Activated B cell treated with CpG ODN at 0.5 μM for 24 hours (primary cell): ENCODE data around the gene BNIP3. TPM values are rescaled to one million over a fixed set of nuclear protein-coding genes. Genes with fewer than 3 reads are reported as not detected.

ENCODE experiments used
- ATAC-seq: fragments of 200-7000 bp; cut with Tn5 transposase; one replicate; pipeline ENCODE4 v1.10.0; 2021; ENCODE audit warnings: low read depth, mild to moderate bottlenecking, moderate library complexity
- CTCF ChIA-PET: fragments of 350-600 bp; sonication (Branson Sonifier 250); formaldehyde crosslinking; loops from one replicate; lab custom pipeline; 2021; ENCODE audit warnings: antibody characterized with exemption; lab: Charles Lee
- POLR2A ChIA-PET: fragments of 350-600 bp; sonication (Branson Sonifier 250); formaldehyde crosslinking; loops from one replicate; lab custom pipeline; 2021; ENCODE audit warnings: antibody characterized with exemption; lab: Charles Lee
- DNase-seq: peaks from one replicate; pipeline ENCODE4 v3.0.0; 2022
- H3K27ac Mint-ChIP-seq: one replicate; pipeline ENCODE4 v1.8.0; 2020; ENCODE audit warnings: mixed read lengths
- H3K27me3 Mint-ChIP-seq: one replicate; pipeline ENCODE4 v1.8.0; 2021; ENCODE audit warnings: mixed read lengths
- H3K36me3 Mint-ChIP-seq: one replicate; pipeline ENCODE4 v1.8.0; 2021; ENCODE audit warnings: low read depth, mixed read lengths
- H3K4me1 Mint-ChIP-seq: one replicate; pipeline ENCODE4 v1.8.0; 2021; ENCODE audit warnings: mixed read lengths
- H3K4me3 Mint-ChIP-seq: one replicate; pipeline ENCODE4 v1.8.0; 2020; ENCODE audit warnings: mild to moderate bottlenecking, mixed read lengths
- H3K9me3 Mint-ChIP-seq: one replicate; pipeline ENCODE4 v1.8.0; 2020; ENCODE audit warnings: mixed read lengths
- intact Hi-C: fragments of 100-400 bp; cut with micrococcal nuclease; formaldehyde crosslinking; loops from one replicate; pipeline ENCODE4 v1.15.1; 2024
- total RNA-seq: library from RNA; stranded (reverse); gene quantifications from 2 replicates; pipeline ENCODE4 v1.2.3, GENCODE V29; 2022
- TF ChIP-seq, protein P1 (sequence below): fragments of 200-600 bp; IDR thresholded peaks from one replicate; pipeline ENCODE4 v1.8.0; 2022; ENCODE audit warnings: antibody characterized with exemption, mild to moderate bottlenecking

The BNIP3 gene
- total RNA-seq, 1 donor from 2014 or later: 10.6 TPM

DNA sequence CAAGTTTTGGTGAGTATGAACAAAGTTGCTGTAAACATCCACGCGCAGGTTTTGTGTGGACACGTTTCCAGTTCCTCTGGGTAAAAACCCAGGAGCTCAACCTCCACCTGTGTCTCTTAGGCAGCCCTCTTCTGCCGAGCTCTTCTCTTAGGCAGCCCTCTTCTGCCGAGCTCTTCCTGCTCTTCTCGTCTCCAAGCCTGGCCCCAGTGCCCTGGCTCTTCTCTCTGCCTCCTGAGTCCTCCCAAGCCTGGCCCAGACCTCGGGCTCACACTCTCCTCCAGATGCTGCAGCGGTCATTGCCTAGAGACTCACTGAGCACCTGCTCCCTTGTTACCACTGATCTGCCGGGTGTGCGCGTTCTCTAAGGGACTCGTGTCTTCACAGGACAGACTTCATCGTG, 38.7 kb upstream of the BNIP3 start:
- POLR2A ChIA-PET: no interaction called here
- Mint-ChIP-seq H3K27ac (no peak overlapping the region), H3K4me3 (no peak overlapping the region)

DNA sequence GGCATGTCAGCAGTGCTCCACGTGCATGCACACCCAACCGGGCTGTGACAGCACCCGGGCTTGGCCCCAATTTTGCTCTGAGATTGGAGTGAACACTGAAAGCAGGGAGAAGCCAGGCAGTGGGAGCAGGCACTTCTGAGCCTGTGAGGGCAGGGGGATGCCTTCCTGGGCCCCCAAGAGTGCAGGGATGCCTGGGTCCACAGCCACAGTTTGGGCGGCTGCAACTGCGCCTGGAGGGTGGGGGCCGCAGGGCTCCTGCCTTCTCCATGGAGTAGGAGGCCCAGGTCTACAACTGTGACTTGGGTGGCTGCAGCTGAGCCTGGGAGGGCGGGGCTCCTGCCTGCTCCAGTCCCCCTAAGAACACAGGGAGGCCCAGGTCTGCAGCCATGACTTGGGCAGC, 37.6 kb upstream of the BNIP3 start:
- DNase-seq (no peak), ATAC-seq (no peak)
- POLR2A ChIA-PET: no interaction called here
- H3K27me3 Mint-ChIP-seq: peaks cover 3% of the 10 kb centered on the region
- no peaks in the 10 kb centered on the region for H3K9me3 Mint-ChIP-seq
- H3K4me3 Mint-ChIP-seq: no peak overlapping the region
- intact Hi-C loops: no loop called here
- TF ChIP-seq, protein P1, sequence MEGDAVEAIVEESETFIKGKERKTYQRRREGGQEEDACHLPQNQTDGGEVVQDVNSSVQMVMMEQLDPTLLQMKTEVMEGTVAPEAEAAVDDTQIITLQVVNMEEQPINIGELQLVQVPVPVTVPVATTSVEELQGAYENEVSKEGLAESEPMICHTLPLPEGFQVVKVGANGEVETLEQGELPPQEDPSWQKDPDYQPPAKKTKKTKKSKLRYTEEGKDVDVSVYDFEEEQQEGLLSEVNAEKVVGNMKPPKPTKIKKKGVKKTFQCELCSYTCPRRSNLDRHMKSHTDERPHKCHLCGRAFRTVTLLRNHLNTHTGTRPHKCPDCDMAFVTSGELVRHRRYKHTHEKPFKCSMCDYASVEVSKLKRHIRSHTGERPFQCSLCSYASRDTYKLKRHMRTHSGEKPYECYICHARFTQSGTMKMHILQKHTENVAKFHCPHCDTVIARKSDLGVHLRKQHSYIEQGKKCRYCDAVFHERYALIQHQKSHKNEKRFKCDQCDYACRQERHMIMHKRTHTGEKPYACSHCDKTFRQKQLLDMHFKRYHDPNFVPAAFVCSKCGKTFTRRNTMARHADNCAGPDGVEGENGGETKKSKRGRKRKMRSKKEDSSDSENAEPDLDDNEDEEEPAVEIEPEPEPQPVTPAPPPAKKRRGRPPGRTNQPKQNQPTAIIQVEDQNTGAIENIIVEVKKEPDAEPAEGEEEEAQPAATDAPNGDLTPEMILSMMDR: no peak
- H3K36me3 Mint-ChIP-seq: no peaks in the 10 kb centered on the region
- H3K4me1 Mint-ChIP-seq: peaks cover 4% of the 10 kb centered on the region
- H3K27ac Mint-ChIP-seq: no peak overlapping the region
- CTCF ChIA-PET: no interaction called here

More for the DNA sequence above, 38.7 kb upstream of the BNIP3 start:
- TF ChIP-seq, protein P1: no peak
- Mint-ChIP-seq H3K27me3 (peaks cover 3% of the 10 kb centered on the region), H3K4me1 (peaks cover 4% of the 10 kb centered on the region), H3K9me3 (no peaks in the 10 kb centered on the region), H3K36me3 (no peaks in the 10 kb centered on the region)
- CTCF ChIA-PET: interaction anchor here (2.1 kb wide), 1 partner anchor 134 kb away, joined by 14 read pairs; no protein-coding TSS in a partner anchor
- DNase-seq: no peak
- ATAC-seq: no peak
- intact Hi-C loops: loop anchor here (5.0 kb wide), 1 partner anchor 432 kb away; no protein-coding TSS in a partner anchor

DNA sequence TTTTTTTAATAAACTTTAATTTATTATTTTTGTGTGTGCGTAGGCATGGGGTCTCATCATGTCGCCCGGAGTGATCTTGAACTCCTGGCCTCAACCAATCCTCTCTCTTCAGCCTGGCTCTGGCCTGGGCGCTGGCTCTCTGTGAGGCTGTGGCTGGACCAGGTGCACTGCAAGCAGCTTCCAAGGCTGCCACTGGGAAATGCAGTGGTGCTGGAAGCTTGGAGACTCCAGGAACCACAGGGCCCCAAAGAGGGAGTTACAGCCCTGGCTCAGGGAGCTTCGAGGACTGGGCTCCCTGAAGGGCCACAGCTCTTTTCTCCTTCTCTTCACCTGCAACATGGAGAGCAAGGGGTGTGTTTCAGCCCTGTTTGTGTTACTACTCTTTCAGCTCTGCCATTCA, 36.7 kb upstream of the BNIP3 start:
- Mint-ChIP-seq H3K4me1 (peaks cover 4% of the 10 kb centered on the region), H3K27me3 (peaks cover 3% of the 10 kb centered on the region), H3K27ac (no peak overlapping the region), H3K4me3 (no peak overlapping the region), H3K9me3 (no peaks in the 10 kb centered on the region), H3K36me3 (no peaks in the 10 kb centered on the region)
- TF ChIP-seq, protein P1: no peak
- ChIA-PET POLR2A (no interaction called here), CTCF (no interaction called here)
- intact Hi-C loops: no loop called here
- ATAC-seq (no peak), DNase-seq (no peak)

DNA sequence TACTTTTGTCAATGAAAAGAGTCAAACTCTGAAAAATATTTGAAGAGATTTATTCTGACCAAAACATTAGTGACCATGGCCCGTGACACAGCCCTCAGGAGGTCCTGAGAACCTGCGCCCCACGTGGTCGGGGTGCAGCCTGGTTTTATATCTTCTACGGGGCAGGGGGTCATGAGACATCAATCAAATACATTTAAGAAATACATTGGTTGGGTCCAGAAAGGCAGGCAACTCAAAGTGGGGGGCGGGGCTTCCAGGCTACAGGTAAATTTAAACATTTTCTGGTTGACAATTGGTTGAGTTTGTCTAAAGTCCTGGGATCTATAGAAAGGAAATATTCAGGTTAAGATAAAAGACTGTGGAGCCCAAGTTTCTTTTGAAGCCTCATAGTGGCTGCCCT, 34.8 kb upstream of the BNIP3 start:
- ChIA-PET CTCF (no interaction called here), POLR2A (no interaction called here)
- TF ChIP-seq, protein P1: no peak
- intact Hi-C loops: no loop called here
- no peaks in the 10 kb centered on the region for H3K9me3 Mint-ChIP-seq
- H3K36me3 Mint-ChIP-seq: no peaks in the 10 kb centered on the region
- no peaks in the 10 kb centered on the region for H3K4me1 Mint-ChIP-seq
- no peak overlapping the region for H3K27ac Mint-ChIP-seq
- no peak for DNase-seq
- no peaks in the 10 kb centered on the region for H3K27me3 Mint-ChIP-seq
- ATAC-seq: no peak
- H3K4me3 Mint-ChIP-seq: no peak overlapping the region

DNA sequence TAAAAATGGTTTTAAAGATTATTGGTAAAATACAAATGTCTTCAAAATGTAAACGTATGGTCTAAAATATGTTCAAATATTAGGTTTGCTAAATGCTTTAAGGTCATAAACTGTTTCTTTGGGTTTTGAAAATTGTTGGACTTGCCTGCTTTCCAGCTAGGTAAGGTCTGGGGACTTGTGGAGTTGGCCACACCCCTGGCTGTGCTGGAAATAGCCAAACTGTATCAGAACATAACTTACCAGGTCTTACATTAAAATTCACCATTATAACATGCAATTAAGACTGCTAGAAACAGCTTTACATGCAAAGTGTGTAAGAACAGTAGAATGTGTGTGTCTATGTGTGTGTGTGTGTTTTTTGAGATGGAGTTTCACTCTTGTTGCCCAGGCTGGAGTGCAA, 29.7 kb upstream of the BNIP3 start:
- POLR2A ChIA-PET: no interaction called here

More for the DNA sequence above, 29.7 kb upstream of the BNIP3 start:
- intact Hi-C loops: no loop called here
- no peaks in the 10 kb centered on the region for H3K9me3 Mint-ChIP-seq
- H3K36me3 Mint-ChIP-seq: no peaks in the 10 kb centered on the region
- ATAC-seq (no peak), DNase-seq (no peak)
- no peaks in the 10 kb centered on the region for H3K4me1 Mint-ChIP-seq
- no peak overlapping the region for H3K4me3 Mint-ChIP-seq
- TF ChIP-seq, protein P1: no peak
- no peak overlapping the region for H3K27ac Mint-ChIP-seq
- CTCF ChIA-PET: no interaction called here
- peaks cover 8% of the 10 kb centered on the region for H3K27me3 Mint-ChIP-seq
